SK-N-SH treated with all-trans-retinoic acid at 6 μM for 48 hours (cell line): ENCODE results near the gene RAET1E.

ENCODE experiments used
- ATAC-seq: fragments of 200-7000 bp; cut with Tn5 transposase; 3 replicates; pipeline ENCODE4 v1.9.1; 2020; ENCODE audit warnings: mild to moderate bottlenecking, moderate library complexity
- ARNTL ChIP-seq: fragments of 450-650 bp; formaldehyde crosslinking; IDR thresholded peaks from 2 replicates; pipeline ENCODE4 v1.5.0; 2020; ENCODE audit warnings: low read depth, mild to moderate bottlenecking, moderate library complexity, borderline replicate concordance
- CREB5 ChIP-seq: fragments of 250-450 bp; sonication (Bioruptor Pico); IDR thresholded peaks from 2 replicates; pipeline ENCODE4 v1.5.1; 2020; ENCODE audit warnings: low read depth, mild to moderate bottlenecking, moderate library complexity
- CSDC2 ChIP-seq: fragments of 250-450 bp; sonication (Bioruptor Pico); IDR thresholded peaks from 2 replicates; pipeline ENCODE4 v1.5.0; 2020; ENCODE audit warnings: mild to moderate bottlenecking, moderate library complexity
- ESRRG ChIP-seq: fragments of 250-450 bp; sonication (Bioruptor Pico); IDR thresholded peaks from 2 replicates; pipeline ENCODE4 v1.6.1; 2021; ENCODE audit warnings: mild to moderate bottlenecking
- GLIS3 ChIP-seq: fragments of 250-450 bp; sonication (Bioruptor Pico); IDR thresholded peaks from 2 replicates; pipeline ENCODE4 v1.5.0; 2020; ENCODE audit warnings: mild to moderate bottlenecking, moderate library complexity
- ISL1 ChIP-seq: fragments of 250-450 bp; sonication (Bioruptor Pico); IDR thresholded peaks from 2 replicates; pipeline ENCODE4 v2.1.2; 2022; ENCODE audit warnings: mild to moderate bottlenecking, moderate library complexity
- OSR1 ChIP-seq: fragments of 250-450 bp; sonication (Bioruptor Pico); IDR thresholded peaks from 2 replicates; pipeline ENCODE4 v1.8.0; 2022; ENCODE audit warnings: moderate library complexity, mild to moderate bottlenecking, inconsistent platforms
- PPARA ChIP-seq: fragments of 250-450 bp; sonication (Bioruptor Pico); IDR thresholded peaks from 2 replicates; pipeline ENCODE4 v1.5.0; 2020; ENCODE audit warnings: mild to moderate bottlenecking, borderline replicate concordance
- RARB ChIP-seq: fragments of 250-450 bp; sonication (Bioruptor Pico); IDR thresholded peaks from 2 replicates; pipeline ENCODE4 v1.8.0; 2021; ENCODE audit warnings: mild to moderate bottlenecking, moderate library complexity
- TCF4 ChIP-seq: fragments of 250-450 bp; sonication (Bioruptor Pico); IDR thresholded peaks from 2 replicates; pipeline ENCODE4 v1.8.0; 2021; ENCODE audit warnings: mild to moderate bottlenecking, moderate library complexity, borderline replicate concordance
- TOX ChIP-seq: fragments of 250-450 bp; sonication (Bioruptor Pico); IDR thresholded peaks from 2 replicates; pipeline ENCODE4 v1.8.0; 2021; ENCODE audit warnings: mild to moderate bottlenecking, moderate library complexity, borderline replicate concordance
- ZFP3 ChIP-seq: fragments of 250-450 bp; sonication (Bioruptor Pico); IDR thresholded peaks from 2 replicates; pipeline ENCODE4 v1.5.0; 2020; ENCODE audit warnings: mild to moderate bottlenecking, moderate library complexity
- ZFP30 ChIP-seq: fragments of 450-650 bp; formaldehyde crosslinking; IDR thresholded peaks from 2 replicates; pipeline ENCODE4 v1.5.0; 2022; ENCODE audit warnings: mild to moderate bottlenecking, moderate library complexity
- ZNF565 ChIP-seq: fragments of 450-650 bp; formaldehyde crosslinking; conservative IDR thresholded peaks from 2 replicates; pipeline ENCODE4 v1.5.0; 2020; ENCODE audit warnings: low read depth, mild to moderate bottlenecking, moderate library complexity
- ZNF70 ChIP-seq: fragments of 450-650 bp; formaldehyde crosslinking; IDR thresholded peaks from 2 replicates; pipeline ENCODE4 v1.5.0; 2020; ENCODE audit warnings: mild to moderate bottlenecking, moderate library complexity
- ZNF8 ChIP-seq: fragments of 450-650 bp; formaldehyde crosslinking; IDR thresholded peaks from 2 replicates; pipeline ENCODE4 v1.5.0; 2020; ENCODE audit warnings: mild to moderate bottlenecking, moderate library complexity
- TF ChIP-seq, protein P1 (sequence below): fragments of 250-450 bp; sonication (Bioruptor Pico); IDR thresholded peaks from 2 replicates; pipeline ENCODE4 v1.8.0; 2020; ENCODE audit warnings: mild to moderate bottlenecking, moderate library complexity, borderline replicate concordance
- TF ChIP-seq, protein P2 (sequence below): fragments of 250-450 bp; sonication (Bioruptor Pico); IDR thresholded peaks from 2 replicates; pipeline ENCODE4 v1.5.1; 2021; ENCODE audit warnings: mild to moderate bottlenecking, moderate library complexity
- TF ChIP-seq, protein P3 (sequence below): fragments of 250-450 bp; sonication (Bioruptor Pico); IDR thresholded peaks from 2 replicates; pipeline ENCODE4 v1.8.0; 2021; ENCODE audit warnings: low read depth, mild to moderate bottlenecking, moderate library complexity, borderline replicate concordance

RAET1E gene

DNA sequence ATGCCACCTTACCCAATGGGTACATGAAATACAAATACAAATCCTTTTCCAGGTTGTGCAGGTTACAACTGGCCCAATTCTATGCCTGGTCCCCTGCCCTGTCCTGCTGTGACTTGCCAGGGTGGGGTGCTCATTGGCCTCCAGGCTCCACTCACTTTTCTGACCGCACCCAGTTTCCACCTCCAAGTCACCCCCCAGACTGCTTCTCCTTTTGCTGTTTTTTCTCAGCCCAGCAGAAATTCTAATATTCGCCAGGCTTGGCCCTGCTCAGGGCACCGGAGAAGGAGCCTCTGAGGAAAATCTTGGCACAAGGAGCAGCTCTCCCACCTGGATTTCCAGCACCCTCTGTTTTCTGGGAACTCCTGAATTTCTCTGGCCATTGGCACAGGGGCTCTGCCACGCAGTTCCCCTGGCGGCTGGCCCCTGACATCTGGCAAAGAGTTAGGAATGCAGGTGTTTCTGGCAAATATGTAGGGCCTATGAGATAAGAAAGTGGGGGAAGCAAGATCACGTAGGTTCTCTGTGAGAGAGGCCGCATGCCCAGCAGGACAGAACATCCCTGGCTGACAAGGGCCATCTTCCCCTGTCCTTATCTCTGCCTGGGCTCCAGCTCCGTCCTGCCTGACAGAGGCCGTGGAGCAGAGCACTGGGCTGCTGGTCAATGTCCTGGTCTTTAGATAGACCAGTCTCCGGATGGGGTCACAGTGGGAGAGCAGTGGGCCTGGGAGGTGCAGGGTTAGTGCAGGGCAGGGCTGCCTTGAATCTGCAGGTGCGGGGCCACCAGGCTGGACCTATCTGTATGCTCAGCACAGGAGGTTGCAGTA, 2.9 kb upstream of the RAET1E start (continued):
- TF ChIP-seq, protein P1, sequence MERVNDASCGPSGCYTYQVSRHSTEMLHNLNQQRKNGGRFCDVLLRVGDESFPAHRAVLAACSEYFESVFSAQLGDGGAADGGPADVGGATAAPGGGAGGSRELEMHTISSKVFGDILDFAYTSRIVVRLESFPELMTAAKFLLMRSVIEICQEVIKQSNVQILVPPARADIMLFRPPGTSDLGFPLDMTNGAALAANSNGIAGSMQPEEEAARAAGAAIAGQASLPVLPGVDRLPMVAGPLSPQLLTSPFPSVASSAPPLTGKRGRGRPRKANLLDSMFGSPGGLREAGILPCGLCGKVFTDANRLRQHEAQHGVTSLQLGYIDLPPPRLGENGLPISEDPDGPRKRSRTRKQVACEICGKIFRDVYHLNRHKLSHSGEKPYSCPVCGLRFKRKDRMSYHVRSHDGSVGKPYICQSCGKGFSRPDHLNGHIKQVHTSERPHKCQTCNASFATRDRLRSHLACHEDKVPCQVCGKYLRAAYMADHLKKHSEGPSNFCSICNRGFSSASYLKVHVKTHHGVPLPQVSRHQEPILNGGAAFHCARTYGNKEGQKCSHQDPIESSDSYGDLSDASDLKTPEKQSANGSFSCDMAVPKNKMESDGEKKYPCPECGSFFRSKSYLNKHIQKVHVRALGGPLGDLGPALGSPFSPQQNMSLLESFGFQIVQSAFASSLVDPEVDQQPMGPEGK (CRISPR knock-in tag), result no peak
- TF ChIP-seq ZNF8 (CRISPR knock-in tag) (no peak), ZNF70 (CRISPR knock-in tag) (no peak), RARB (no peak), OSR1 (CRISPR knock-in tag) (no peak), TOX (CRISPR knock-in tag) (no peak), ISL1 (no peak), GLIS3 (CRISPR knock-in tag) (no peak)

DNA sequence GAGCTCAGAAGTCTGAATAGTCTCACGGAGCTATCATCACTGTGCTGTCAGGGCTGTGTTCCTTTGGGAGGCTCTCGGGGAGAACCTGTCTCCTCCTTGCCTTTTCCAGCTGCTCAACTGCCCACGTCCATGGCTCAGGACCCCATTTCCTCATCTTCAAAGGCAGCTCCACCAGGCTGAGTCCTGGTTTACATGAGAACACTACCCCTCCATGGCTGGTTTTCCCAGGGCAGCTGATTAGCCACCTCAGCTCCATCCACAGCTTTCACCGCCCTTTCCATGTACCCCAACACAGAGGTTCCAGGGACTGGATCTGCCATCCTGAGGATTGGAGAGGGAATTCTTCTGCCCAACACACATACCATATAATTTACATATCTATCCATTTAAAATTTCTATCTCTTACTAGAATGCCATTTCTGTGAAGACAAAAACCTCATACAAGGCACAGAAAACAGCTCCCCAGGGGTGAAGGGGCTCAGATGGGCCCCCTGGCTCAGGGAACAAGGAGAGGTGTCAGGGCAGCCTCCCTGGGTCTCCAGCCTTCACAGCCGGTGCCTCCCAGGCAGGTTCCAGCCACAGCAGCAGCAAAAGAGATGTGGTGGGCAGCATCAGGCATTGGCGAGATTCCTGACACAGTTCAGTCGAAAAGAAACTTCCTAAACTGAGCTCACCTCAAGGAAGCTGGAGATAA, 2.2 kb upstream of the RAET1E start:
- TF ChIP-seq CREB5 (CRISPR knock-in tag), result no peak
- TF ChIP-seq, protein P2, sequence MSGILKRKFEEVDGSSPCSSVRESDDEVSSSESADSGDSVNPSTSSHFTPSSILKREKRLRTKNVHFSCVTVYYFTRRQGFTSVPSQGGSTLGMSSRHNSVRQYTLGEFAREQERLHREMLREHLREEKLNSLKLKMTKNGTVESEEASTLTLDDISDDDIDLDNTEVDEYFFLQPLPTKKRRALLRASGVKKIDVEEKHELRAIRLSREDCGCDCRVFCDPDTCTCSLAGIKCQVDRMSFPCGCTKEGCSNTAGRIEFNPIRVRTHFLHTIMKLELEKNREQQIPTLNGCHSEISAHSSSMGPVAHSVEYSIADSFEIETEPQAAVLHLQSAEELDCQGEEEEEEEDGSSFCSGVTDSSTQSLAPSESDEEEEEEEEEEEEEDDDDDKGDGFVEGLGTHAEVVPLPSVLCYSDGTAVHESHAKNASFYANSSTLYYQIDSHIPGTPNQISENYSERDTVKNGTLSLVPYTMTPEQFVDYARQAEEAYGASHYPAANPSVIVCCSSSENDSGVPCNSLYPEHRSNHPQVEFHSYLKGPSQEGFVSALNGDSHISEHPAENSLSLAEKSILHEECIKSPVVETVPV (CRISPR knock-in tag), result no peak
- no peak for TF ChIP-seq ZNF565 (CRISPR knock-in tag)
- TF ChIP-seq TCF4 (CRISPR knock-in tag), result no peak
- TF ChIP-seq, protein P1 (CRISPR knock-in tag), result no peak
- no peak for TF ChIP-seq ZFP3
- ATAC-seq, result no peak

- ATAC-seq, result no peak
- TF ChIP-seq ESRRG (no peak), ZFP30 (CRISPR knock-in tag) (no peak), ARNTL (CRISPR knock-in tag) (no peak), TOX (CRISPR knock-in tag) (no peak), CSDC2 (CRISPR knock-in tag) (no peak), CREB5 (CRISPR knock-in tag) (no peak), GLIS3 (CRISPR knock-in tag) (no peak), TCF4 (CRISPR knock-in tag) (no peak), PPARA (CRISPR knock-in tag) (no peak), RARB (no peak)
- TF ChIP-seq, protein P3, sequence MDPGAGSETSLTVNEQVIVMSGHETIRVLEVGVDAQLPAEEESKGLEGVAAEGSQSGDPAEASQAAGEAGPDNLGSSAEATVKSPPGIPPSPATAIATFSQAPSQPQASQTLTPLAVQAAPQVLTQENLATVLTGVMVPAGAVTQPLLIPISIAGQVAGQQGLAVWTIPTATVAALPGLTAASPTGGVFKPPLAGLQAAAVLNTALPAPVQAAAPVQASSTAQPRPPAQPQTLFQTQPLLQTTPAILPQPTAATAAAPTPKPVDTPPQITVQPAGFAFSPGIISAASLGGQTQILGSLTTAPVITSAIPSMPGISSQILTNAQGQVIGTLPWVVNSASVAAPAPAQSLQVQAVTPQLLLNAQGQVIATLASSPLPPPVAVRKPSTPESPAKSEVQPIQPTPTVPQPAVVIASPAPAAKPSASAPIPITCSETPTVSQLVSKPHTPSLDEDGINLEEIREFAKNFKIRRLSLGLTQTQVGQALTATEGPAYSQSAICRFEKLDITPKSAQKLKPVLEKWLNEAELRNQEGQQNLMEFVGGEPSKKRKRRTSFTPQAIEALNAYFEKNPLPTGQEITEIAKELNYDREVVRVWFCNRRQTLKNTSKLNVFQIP (CRISPR knock-in tag), result no peak
- TF ChIP-seq, protein P1 (CRISPR knock-in tag), result no peak
- TF ChIP-seq, protein P2 (CRISPR knock-in tag), result no peak
These were observed 1.6 kb upstream of the RAET1E start for GRCh38 chr6:149899486-149899885.
